H9 (cell line): ENCODE results near the gene PCSK9. TPM values are rescaled to one million over a fixed set of nuclear protein-coding genes. Genes with fewer than 3 reads are reported as not detected.

ENCODE experiments used
- DNase-seq: peaks from one replicate; pipeline ENCODE4 v3.0.0-alpha.2; 2017
- H2AFZ ChIP-seq: one replicate; pipeline ENCODE4 v1.6.1; 2013; ENCODE audit warnings: mild to moderate bottlenecking, low read length, control low read depth, moderate library complexity
- H2AK5ac ChIP-seq: 2 replicates; pipeline ENCODE4 v1.6.1; 2013; ENCODE audit warnings: low read length, control low read depth, mixed read lengths; ENCODE audit not compliant: insufficient read length
- H2BK120ac ChIP-seq: one replicate; pipeline ENCODE4 v1.6.1; 2013; ENCODE audit warnings: low read depth, mild to moderate bottlenecking, low read length, control low read depth, inconsistent platforms; ENCODE audit not compliant: poor library complexity, severe bottlenecking
- H2BK12ac ChIP-seq: 2 replicates; pipeline ENCODE4 v1.6.1; 2013; ENCODE audit warnings: low read length, control low read depth, mixed read lengths, low read depth; ENCODE audit not compliant: insufficient read length
- H2BK15ac ChIP-seq: 2 replicates; pipeline ENCODE4 v1.6.1; 2013; ENCODE audit warnings: low read depth, low read length, control low read depth
- H2BK20ac ChIP-seq: one replicate; pipeline ENCODE4 v1.6.1; 2013; ENCODE audit warnings: low read depth, mild to moderate bottlenecking, low read length, control low read depth, inconsistent platforms; ENCODE audit not compliant: poor library complexity, severe bottlenecking
- H2BK5ac ChIP-seq: 2 replicates; pipeline ENCODE4 v1.6.1; 2013; ENCODE audit warnings: low read length, control low read depth, mixed read lengths; ENCODE audit not compliant: insufficient read length
- H3K14ac ChIP-seq: 2 replicates; pipeline ENCODE4 v1.6.1; 2013; ENCODE audit warnings: low read length, control low read depth; ENCODE audit not compliant: insufficient read depth
- H3K18ac ChIP-seq: 2 replicates; pipeline ENCODE4 v1.6.1; 2013; ENCODE audit warnings: low read depth, mild to moderate bottlenecking, mixed read lengths, low read length, control low read depth; ENCODE audit not compliant: insufficient read length
- H3K23ac ChIP-seq: 2 replicates; pipeline ENCODE4 v1.6.1; 2013; ENCODE audit warnings: low read length, control low read depth, mixed read lengths, low read depth; ENCODE audit not compliant: insufficient read length
- H3K23me2 ChIP-seq: 2 replicates; pipeline ENCODE4 v1.6.1; 2013; ENCODE audit warnings: low read depth, mild to moderate bottlenecking, mixed read lengths, low read length, control low read depth; ENCODE audit not compliant: insufficient read length, poor library complexity, severe bottlenecking
- H3K27ac ChIP-seq: 2 replicates; pipeline ENCODE4 v1.5.1; 2013; ENCODE audit warnings: low read length, control low read depth, mixed read lengths, low read depth; ENCODE audit not compliant: insufficient read length
- H3K27me3 ChIP-seq: 2 replicates; pipeline ENCODE4 v1.6.1; 2013; ENCODE audit warnings: low read length, control low read depth, inconsistent platforms; ENCODE audit not compliant: insufficient read depth
- H3K4ac ChIP-seq: 2 replicates; pipeline ENCODE4 v1.6.1; 2013; ENCODE audit warnings: low read depth, mild to moderate bottlenecking, control low read depth, inconsistent platforms, low read length, moderate library complexity
- H3K4me1 ChIP-seq: 2 replicates; pipeline ENCODE4 v1.6.1; 2013; ENCODE audit warnings: low read length, control low read depth, inconsistent platforms; ENCODE audit not compliant: insufficient read depth
- H3K4me2 ChIP-seq: 2 replicates; pipeline ENCODE4 v1.6.1; 2013; ENCODE audit warnings: low read length, control low read depth, mixed read lengths; ENCODE audit not compliant: insufficient read length, insufficient read depth
- H3K56ac ChIP-seq: 2 replicates; pipeline ENCODE4 v1.6.1; 2013; ENCODE audit warnings: low read depth, mild to moderate bottlenecking, mixed read lengths, low read length, control low read depth; ENCODE audit not compliant: insufficient read length
- H3K79me1 ChIP-seq: 2 replicates; pipeline ENCODE4 v1.6.1; 2013; ENCODE audit warnings: low read depth, mild to moderate bottlenecking, moderate library complexity, low read length, control low read depth, inconsistent platforms; ENCODE audit not compliant: insufficient read depth, poor library complexity, severe bottlenecking
- H3K79me2 ChIP-seq: 2 replicates; pipeline ENCODE4 v1.6.1; 2013; ENCODE audit warnings: low read length, control low read depth, inconsistent platforms; ENCODE audit not compliant: insufficient read depth
- H3K9ac ChIP-seq: 2 replicates; pipeline ENCODE4 v1.6.1; 2013; ENCODE audit warnings: low read length, control low read depth, mixed read lengths; ENCODE audit not compliant: insufficient read length; ENCODE audit errors: extremely low read depth
- H3K9me3 ChIP-seq: one replicate; pipeline ENCODE4 v1.6.1; 2013; ENCODE audit warnings: low read depth, low read length, inconsistent platforms; ENCODE audit not compliant: control insufficient read depth
- H3T11ph ChIP-seq: one replicate; pipeline ENCODE4 v1.6.1; 2013; ENCODE audit warnings: mild to moderate bottlenecking, low read length, control low read depth, inconsistent platforms
- H4K20me1 ChIP-seq: one replicate; pipeline ENCODE4 v1.6.1; 2013; ENCODE audit not compliant: control insufficient read depth, insufficient read length, insufficient read depth
- H4K5ac ChIP-seq: 2 replicates; pipeline ENCODE4 v1.6.1; 2013; ENCODE audit warnings: low read depth, mild to moderate bottlenecking, mixed read lengths, low read length, control low read depth; ENCODE audit not compliant: insufficient read length
- H4K8ac ChIP-seq: replicated peaks from 2 replicates; pipeline ENCODE4 v1.6.1; 2013; ENCODE audit warnings: low read length, control low read depth, mixed read lengths, low read depth; ENCODE audit not compliant: insufficient read length
- H4K91ac ChIP-seq: 2 replicates; pipeline ENCODE4 v1.6.1; 2013; ENCODE audit warnings: low read depth, mild to moderate bottlenecking, moderate library complexity, mixed read lengths, low read length, control low read depth; ENCODE audit not compliant: insufficient read length
- H3K27ac Mint-ChIP-seq, 3 experiments: 2 replicates in 2 of 3; 3 replicates in 1 of 3; pipeline ENCODE4 v1.8.0; 2020 to 2021; ENCODE audit warnings: mixed read lengths in 3 of 3, mild to moderate bottlenecking in 1 of 3, moderate library complexity in 1 of 3
- H3K27me3 Mint-ChIP-seq: 2 replicates; pipeline ENCODE4 v1.8.0; 2021; ENCODE audit warnings: low read depth, mild to moderate bottlenecking, moderate library complexity, mixed read lengths
- H3K36me3 Mint-ChIP-seq, 3 experiments: 2 replicates in 2 of 3; 3 replicates in 1 of 3; pipeline ENCODE4 v1.8.0; 2020 to 2021; ENCODE audit warnings: low read depth in 3 of 3, mixed read lengths in 3 of 3; ENCODE audit not compliant: insufficient read depth in 1 of 3
- H3K4me1 Mint-ChIP-seq, 2 experiments: 2 replicates each; pipeline ENCODE4 v1.8.0; 2020; ENCODE audit warnings: mixed read lengths in 2 of 2
- H3K4me3 Mint-ChIP-seq, 2 experiments: 2 replicates in 1 of 2; 3 replicates in 1 of 2; pipeline ENCODE4 v1.8.0; 2020 to 2021; ENCODE audit warnings: mild to moderate bottlenecking in 2 of 2, mixed read lengths in 2 of 2, moderate library complexity in 1 of 2
- H3K9me3 Mint-ChIP-seq, 2 experiments: 2 replicates in 1 of 2; 3 replicates in 1 of 2; pipeline ENCODE4 v1.8.0; 2020; ENCODE audit warnings: mild to moderate bottlenecking in 2 of 2, mixed read lengths in 2 of 2, moderate library complexity in 1 of 2
- WGBS: extraction: QIAGEN DNeasy Blood & Tissue Kit; methylation state at CpG from one replicate; pipeline ENCODE4 v1.1.7; 2013; ENCODE audit warnings: missing lambda C conversion rate, low lambda C conversion rate, mixed read lengths; ENCODE audit not compliant: insufficient read length; ENCODE audit errors: extremely low coverage; 5-methylcytosine and 5-hydroxymethylcytosine counted together
- total RNA-seq: library from RNA; stranded (reverse); gene quantifications from 2 replicates; pipeline ENCODE4 v1.2.1, GENCODE V29; 2021
- TF ChIP-seq, protein P1 (sequence below): fragments of 200-600 bp; sonication (generic); conservative IDR thresholded peaks from 3 replicates; pipeline ENCODE4 v1.8.0; 2021; ENCODE audit warnings: antibody characterized with exemption, mild to moderate bottlenecking

The PCSK9 gene
- total RNA-seq, 1 experiment from 2014 or later: 75.1 TPM

- no CpG with 5 or more reads among the region's 4 CpGs for WGBS
- Histone ChIP-seq H3K4me1 (no peaks in the 10 kb centered on the region), H3K18ac (no peak overlapping the region), H3K4ac (no peak overlapping the region), H3K23me2 (peaks cover 7% of the 10 kb centered on the region), H2BK120ac (no peak overlapping the region), H2BK15ac (no peak overlapping the region), H3T11ph (no peak overlapping the region), H3K56ac (no peak overlapping the region), H2BK20ac (no peak overlapping the region), H3K9me3 (no peaks in the 10 kb centered on the region), H4K8ac (no peak overlapping the region), H3K23ac (no peak overlapping the region), H3K79me1 (no peaks in the 10 kb centered on the region), H3K79me2 (no peaks in the 10 kb centered on the region), H2AK5ac (no peak overlapping the region), H3K27me3 (peaks cover 27% of the 10 kb centered on the region; the same call in 1 of the 2 replicates), H3K14ac (no peak overlapping the region), H4K5ac (no peak overlapping the region), H4K91ac (no peak overlapping the region), H3K9ac (no peak overlapping the region), H2BK5ac (no peak overlapping the region), H3K27ac (no peak overlapping the region), H2AFZ (no peak overlapping the region), H3K4me2 (no peak overlapping the region), H4K20me1 (no peaks in the 10 kb centered on the region), H2BK12ac (no peak overlapping the region)
- H3K4me1 Mint-ChIP-seq: peaks cover 16 to 23% of the 10 kb centered on the region in 2 experiments
- H3K27me3 Mint-ChIP-seq: peaks cover 53% of the 10 kb centered on the region
- no peaks in the 10 kb centered on the region for H3K9me3 Mint-ChIP-seq
- no peak for DNase-seq
- no peak overlapping the region for H3K27ac Mint-ChIP-seq
- H3K4me3 Mint-ChIP-seq: no peak overlapping the region
- TF ChIP-seq, protein P1, sequence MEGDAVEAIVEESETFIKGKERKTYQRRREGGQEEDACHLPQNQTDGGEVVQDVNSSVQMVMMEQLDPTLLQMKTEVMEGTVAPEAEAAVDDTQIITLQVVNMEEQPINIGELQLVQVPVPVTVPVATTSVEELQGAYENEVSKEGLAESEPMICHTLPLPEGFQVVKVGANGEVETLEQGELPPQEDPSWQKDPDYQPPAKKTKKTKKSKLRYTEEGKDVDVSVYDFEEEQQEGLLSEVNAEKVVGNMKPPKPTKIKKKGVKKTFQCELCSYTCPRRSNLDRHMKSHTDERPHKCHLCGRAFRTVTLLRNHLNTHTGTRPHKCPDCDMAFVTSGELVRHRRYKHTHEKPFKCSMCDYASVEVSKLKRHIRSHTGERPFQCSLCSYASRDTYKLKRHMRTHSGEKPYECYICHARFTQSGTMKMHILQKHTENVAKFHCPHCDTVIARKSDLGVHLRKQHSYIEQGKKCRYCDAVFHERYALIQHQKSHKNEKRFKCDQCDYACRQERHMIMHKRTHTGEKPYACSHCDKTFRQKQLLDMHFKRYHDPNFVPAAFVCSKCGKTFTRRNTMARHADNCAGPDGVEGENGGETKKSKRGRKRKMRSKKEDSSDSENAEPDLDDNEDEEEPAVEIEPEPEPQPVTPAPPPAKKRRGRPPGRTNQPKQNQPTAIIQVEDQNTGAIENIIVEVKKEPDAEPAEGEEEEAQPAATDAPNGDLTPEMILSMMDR: no peak
- H3K36me3 Mint-ChIP-seq: no peaks in the 10 kb centered on the region
Measured at GRCh38 chr1:55001311-55001710, 38.0 kb upstream of the PCSK9 start.
